ENCODE measurements around the gene APP.

The APP gene

DNA sequence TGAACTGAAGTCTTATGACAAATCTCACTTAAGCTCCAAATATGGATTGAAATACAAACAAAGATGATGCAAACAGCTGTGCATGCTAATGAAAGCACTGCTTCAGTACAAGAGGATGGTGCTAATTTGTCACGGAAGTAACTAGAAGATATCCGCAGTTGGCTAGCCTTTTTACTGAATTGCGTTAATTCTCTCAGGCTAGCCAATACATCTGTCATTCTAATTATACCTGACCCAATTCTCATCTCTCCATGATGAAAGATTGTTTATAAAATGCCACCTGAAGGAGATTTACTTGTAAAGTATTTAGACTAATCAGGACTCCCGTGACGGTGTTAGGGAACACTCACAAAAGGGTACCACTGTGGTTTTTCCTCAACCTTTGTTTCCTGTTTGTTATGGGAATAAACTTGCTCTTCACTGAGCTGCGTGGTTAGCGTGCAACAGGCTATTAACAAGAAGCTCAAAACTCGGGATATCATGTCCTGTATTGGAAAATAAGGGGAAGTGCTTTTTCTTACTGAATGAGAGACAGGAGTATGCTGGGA, 162.5 kb downstream of the APP start:
- DNase-seq, result no peak
- no peak overlapping the region for H3K4me3 Mint-ChIP-seq

DNA sequence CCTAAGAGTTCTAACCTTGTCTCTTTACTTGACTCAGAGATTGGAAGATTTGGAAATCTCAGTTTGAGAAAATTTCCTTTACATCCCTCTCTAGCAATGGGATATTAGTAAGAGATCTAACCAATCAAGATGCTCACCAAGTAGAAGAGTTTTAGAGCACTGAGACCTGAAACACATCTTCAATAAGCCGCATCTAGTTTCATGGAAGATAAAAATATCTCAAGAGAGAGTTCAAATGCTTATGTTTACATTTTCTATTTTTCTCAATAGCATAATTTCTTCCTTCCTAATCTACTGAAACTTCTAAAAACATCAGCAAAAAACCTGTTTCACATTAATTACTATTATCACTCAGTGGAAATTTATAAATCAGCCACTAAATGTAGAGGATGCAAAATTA, 165.1 kb downstream of the APP start:
- Mint-ChIP-seq H3K4me1 (peaks cover 24% of the 10 kb centered on the region), H3K27ac (no peak overlapping the region), H3K36me3 (ENCODE audit: low read depth) (peaks cover 60% of the 10 kb centered on the region), H3K27me3 (ENCODE audit: low read depth, poor library complexity) (no peaks in the 10 kb centered on the region), H3K4me3 (no peak overlapping the region), H3K9me3 (no peaks in the 10 kb centered on the region)
- no peak for DNase-seq
- TF ChIP-seq, protein P1, sequence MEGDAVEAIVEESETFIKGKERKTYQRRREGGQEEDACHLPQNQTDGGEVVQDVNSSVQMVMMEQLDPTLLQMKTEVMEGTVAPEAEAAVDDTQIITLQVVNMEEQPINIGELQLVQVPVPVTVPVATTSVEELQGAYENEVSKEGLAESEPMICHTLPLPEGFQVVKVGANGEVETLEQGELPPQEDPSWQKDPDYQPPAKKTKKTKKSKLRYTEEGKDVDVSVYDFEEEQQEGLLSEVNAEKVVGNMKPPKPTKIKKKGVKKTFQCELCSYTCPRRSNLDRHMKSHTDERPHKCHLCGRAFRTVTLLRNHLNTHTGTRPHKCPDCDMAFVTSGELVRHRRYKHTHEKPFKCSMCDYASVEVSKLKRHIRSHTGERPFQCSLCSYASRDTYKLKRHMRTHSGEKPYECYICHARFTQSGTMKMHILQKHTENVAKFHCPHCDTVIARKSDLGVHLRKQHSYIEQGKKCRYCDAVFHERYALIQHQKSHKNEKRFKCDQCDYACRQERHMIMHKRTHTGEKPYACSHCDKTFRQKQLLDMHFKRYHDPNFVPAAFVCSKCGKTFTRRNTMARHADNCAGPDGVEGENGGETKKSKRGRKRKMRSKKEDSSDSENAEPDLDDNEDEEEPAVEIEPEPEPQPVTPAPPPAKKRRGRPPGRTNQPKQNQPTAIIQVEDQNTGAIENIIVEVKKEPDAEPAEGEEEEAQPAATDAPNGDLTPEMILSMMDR (IDR thresholded peaks at IDR 0.05), result no peak

More for the DNA sequence above, 162.5 kb downstream of the APP start:
- Mint-ChIP-seq H3K27me3 (ENCODE audit: low read depth, poor library complexity) (no peaks in the 10 kb centered on the region), H3K9me3 (no peaks in the 10 kb centered on the region), H3K27ac (peak overlapping the region; percentile 24), H3K4me1 (peaks cover 17% of the 10 kb centered on the region), H3K36me3 (ENCODE audit: low read depth) (peaks cover 48% of the 10 kb centered on the region)
- TF ChIP-seq, protein P1 (IDR thresholded peaks at IDR 0.05), result no peak

DNA sequence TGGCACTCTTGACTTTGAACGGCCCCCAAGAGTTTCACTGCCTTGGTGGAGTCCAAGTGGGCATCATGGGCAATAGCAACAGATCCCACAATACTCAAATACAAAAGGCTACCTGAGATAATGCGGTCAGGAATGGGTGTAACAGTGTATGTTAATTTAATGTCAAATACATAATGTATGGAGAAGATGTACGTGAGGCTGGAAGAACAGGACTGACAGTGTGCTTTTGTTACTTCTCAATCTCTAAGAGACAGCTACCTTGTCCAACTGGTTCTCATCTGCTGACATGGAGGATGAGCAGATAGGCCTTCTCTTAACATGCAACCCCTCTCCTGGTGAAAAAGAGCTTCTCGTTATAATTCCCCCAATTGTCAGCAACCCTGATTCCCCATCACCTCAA, 167.2 kb downstream of the APP start:
- peaks cover 48% of the 10 kb centered on the region for H3K36me3 Mint-ChIP-seq (ENCODE audit: low read depth)
- TF ChIP-seq, protein P1 (IDR thresholded peaks at IDR 0.05), result no peak
- H3K27me3 Mint-ChIP-seq (ENCODE audit: low read depth, poor library complexity), result no peaks in the 10 kb centered on the region
- no peak overlapping the region for H3K27ac Mint-ChIP-seq
- H3K4me1 Mint-ChIP-seq, result peaks cover 26% of the 10 kb centered on the region
- DNase-seq, result no peak
- no peaks in the 10 kb centered on the region for H3K9me3 Mint-ChIP-seq
- H3K4me3 Mint-ChIP-seq, result no peak overlapping the region

DNA sequence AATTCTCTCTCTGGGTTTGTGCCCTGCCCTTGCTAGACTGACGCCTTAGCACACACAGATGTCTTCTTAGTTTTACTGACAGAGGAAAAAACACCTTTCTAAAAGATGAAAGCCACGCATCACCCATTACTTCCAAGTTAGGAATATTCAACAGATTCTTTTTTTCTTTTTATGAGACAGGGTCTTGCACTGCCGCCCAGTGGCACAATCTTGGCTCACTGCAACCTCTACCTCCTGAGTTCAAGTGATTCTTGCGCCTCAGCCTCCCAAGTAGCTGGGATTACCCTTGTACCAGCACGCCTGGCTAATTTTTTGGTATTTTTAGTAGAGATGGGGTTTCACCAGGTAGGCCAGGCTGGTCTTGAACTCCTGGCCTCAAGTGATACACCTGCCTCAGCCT, 169.2 kb downstream of the APP start:
- H3K27me3 Mint-ChIP-seq (ENCODE audit: low read depth, poor library complexity), result no peaks in the 10 kb centered on the region
- no peak for DNase-seq
- H3K9me3 Mint-ChIP-seq, result no peaks in the 10 kb centered on the region
- H3K27ac Mint-ChIP-seq, result no peak overlapping the region
- peaks cover 63% of the 10 kb centered on the region for H3K36me3 Mint-ChIP-seq (ENCODE audit: low read depth)
- peaks cover 38% of the 10 kb centered on the region for H3K4me1 Mint-ChIP-seq
- no peak overlapping the region for H3K4me3 Mint-ChIP-seq
- TF ChIP-seq, protein P1 (IDR thresholded peaks at IDR 0.05), result no peak

DNA sequence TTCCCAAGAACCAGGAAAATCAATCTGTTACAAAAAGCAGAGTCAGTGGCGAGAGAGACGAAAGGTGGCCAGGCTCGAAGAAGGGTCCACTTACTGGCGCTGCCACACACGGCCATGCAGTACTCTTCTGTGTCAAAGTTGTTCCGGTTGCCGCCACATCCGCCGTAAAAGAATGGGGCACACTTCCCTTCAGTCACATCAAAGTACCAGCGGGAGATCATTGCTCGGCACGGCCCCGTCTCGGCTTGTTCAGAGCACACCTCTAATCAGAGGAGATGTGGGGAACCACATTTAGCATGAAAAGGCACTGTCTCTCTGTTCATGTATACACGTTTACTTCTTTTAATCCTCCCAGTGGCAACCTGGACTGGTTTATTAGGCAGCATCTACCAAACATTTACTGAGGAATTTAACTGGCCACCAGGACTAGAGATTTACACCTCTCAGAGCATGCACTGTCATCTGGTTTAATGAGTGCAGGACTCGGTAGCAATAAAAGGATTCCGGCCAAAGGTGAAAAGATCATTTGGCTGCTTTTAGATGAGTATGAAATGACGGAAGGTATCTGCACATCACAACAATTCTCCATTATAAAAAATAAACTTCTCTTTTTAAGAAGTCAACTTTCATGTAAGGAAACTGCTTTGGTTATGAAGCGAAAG, 170.5 kb downstream of the APP start:
- H3K9me3 Mint-ChIP-seq, result no peaks in the 10 kb centered on the region
- TF ChIP-seq, protein P1 (IDR thresholded peaks at IDR 0.05), result no peak
- peak overlapping the region; percentile 2 for H3K4me3 Mint-ChIP-seq
- peaks cover 44% of the 10 kb centered on the region for H3K4me1 Mint-ChIP-seq
- H3K36me3 Mint-ChIP-seq (ENCODE audit: low read depth), result peaks cover 53% of the 10 kb centered on the region
- no peaks in the 10 kb centered on the region for H3K27me3 Mint-ChIP-seq (ENCODE audit: low read depth, poor library complexity)
- DNase-seq, result peak; percentile 17
- peak overlapping the region; percentile 6 for H3K27ac Mint-ChIP-seq

Measured in nephron progenitor cell (in vitro differentiated cells).